Ovary (tissue), 3 donors: Measurements from ENCODE around the gene MRTFA.

Experiments
- CTCF ChIP-seq, 3 donors: fragments of 450-650 bp in 2 of 3; fragments of 200-600 bp in 1 of 3; IDR thresholded peaks; one replicate each; pipeline versions ENCODE4 v1.5.1 to v1.8.0; 2016 to 2022; ENCODE audit warnings: antibody characterized with exemption in 3 of 3, mild to moderate bottlenecking in 1 of 3
- POLR2A ChIP-seq: fragments of 450-650 bp; IDR thresholded peaks from one replicate; pipeline ENCODE4 v1.6.1; 2017; ENCODE audit warnings: antibody characterized with exemption, mild to moderate bottlenecking, moderate library complexity
- donor health status: DM: no; HTN: no; CAD: no.

- TF ChIP-seq POLR2A: no peak
- no peak for TF ChIP-seq CTCF (IDR thresholded peaks at IDR 0.05)
Observed at GRCh38 chr22:40529821-40530220, 106.7 kb downstream of the MRTFA start.
